ENCODE measurements around the gene PCGF6.

GRCh38 chr10:103284170-103284569, 66.8 kb downstream of the PCGF6 start:
- TF ChIP-seq CTCF (conservative IDR thresholded peaks at IDR 0.05; ENCODE audit: low read length), result no peak
- TF ChIP-seq EZH2phosphoT487 (IDR thresholded peaks at IDR 0.05; ENCODE audit: borderline replicate concordance, low read depth, low read length), result no peak
